HG03520 (cell line): ENCODE measurements around the gene NXPH3.
"Not testable (repeated sequence)": the region's sequence is repeated elsewhere in the genome, so short reads cannot be mapped to it uniquely, and the experiment has no call there.

Experiments
- ATAC-seq: cut with Tn5 transposase; IDR thresholded peaks from one replicate; pipeline ENCODE4 v1.9.1; 2021; ENCODE audit warnings: mild to moderate bottlenecking, moderate library complexity; ENCODE audit not compliant: unreplicated experiment

NXPH3 gene

GRCh38 chr17:49575679-49576087 is at the start of gene NXPH3:
TSS of gene NXPH3 (plus strand) at chr17:49575871. CDS start at chr17:49576220, 349 bp downstream.
- no peak for ATAC-seq

GRCh38 chr17:49527927-49528651 is 47.6 kb upstream of the NXPH3 start:
- no peak for ATAC-seq

- no peak for ATAC-seq
These were observed 46.7 kb upstream of the NXPH3 start for GRCh38 chr17:49528966-49529365.

- ATAC-seq = no peak
These were observed 45.6 kb upstream of the NXPH3 start for GRCh38 chr17:49530118-49530517.

- ATAC-seq = no peak
These were observed 31.8 kb upstream of the NXPH3 start for GRCh38 chr17:49543860-49544259.

GRCh38 chr17:49545007-49545660 is 30.5 kb upstream of the NXPH3 start:
- ATAC-seq = no peak

- no peak for ATAC-seq
These were observed 29.7 kb upstream of the NXPH3 start for GRCh38 chr17:49545806-49546545.

- no peak for ATAC-seq
These were observed 28.8 kb upstream of the NXPH3 start for GRCh38 chr17:49546546-49547535.

- ATAC-seq = no peak
These were observed 28.1 kb upstream of the NXPH3 start for GRCh38 chr17:49547566-49547965.

- ATAC-seq = no peak
These were observed 27.6 kb upstream of the NXPH3 start for GRCh38 chr17:49548051-49548505.

- ATAC-seq = no peak
These were observed 27.0 kb upstream of the NXPH3 start for GRCh38 chr17:49548506-49549310.

GRCh38 chr17:49549311-49549605 is 26.4 kb upstream of the NXPH3 start:
- no peak for ATAC-seq

GRCh38 chr17:49549691-49550678 is 25.7 kb upstream of the NXPH3 start:
- ATAC-seq = no peak

- ATAC-seq = not testable (repeated sequence)
These were observed 24.9 kb upstream of the NXPH3 start for GRCh38 chr17:49550764-49551163.

GRCh38 chr17:49551221-49552069 is 24.2 kb upstream of the NXPH3 start:
- no peak for ATAC-seq

GRCh38 chr17:49552070-49552751 is 23.5 kb upstream of the NXPH3 start:
- ATAC-seq = no peak

- ATAC-seq = no peak
These were observed 21.9 kb upstream of the NXPH3 start for GRCh38 chr17:49553676-49554335.
